SK-N-SH (cell line): ENCODE data around the gene ASTN2. TPM values are rescaled to one million over a fixed set of nuclear protein-coding genes. Genes with fewer than 3 reads are reported as not detected.

Source experiments
- CTCF ChIA-PET: fragments of 300-600, 350-600 bp; formaldehyde crosslinking; extraction: SDS; loops from one replicate; lab custom pipeline; 2021; lab: Yijun Ruan, JAX
- POLR2A ChIA-PET: fragments of 350-600 bp; sonication (Branson Sonifier 250); formaldehyde crosslinking; extraction: SDS; loops from one replicate; lab custom pipeline; 2020; ENCODE audit warnings: antibody characterized with exemption, inconsistent platforms; lab: Yijun Ruan, JAX
- DNase-seq: peaks from one replicate; pipeline ENCODE4 v3.0.0; 2012
- H2AFZ ChIP-seq: fragments of 200-600 bp; sonication (generic); 2 replicates; pipeline ENCODE4 v1.8.1; 2016; ENCODE audit warnings: antibody characterized with exemption, mild to moderate bottlenecking, low read depth
- H3F3A ChIP-seq: fragments of 200-600 bp; sonication (generic); replicated peaks from 2 replicates; pipeline ENCODE3; 2016; ENCODE audit warnings: antibody characterized with exemption, mild to moderate bottlenecking; ENCODE audit not compliant: insufficient read depth
- H3K27ac ChIP-seq, 2 experiments: fragments of 200-500 bp in 1 of 2; fragments of 200-600 bp in 1 of 2; sonication (Bioruptor generic) in 1 of 2; sonication (generic), shearing (Covaris generic) in 1 of 2; 2 replicates each; pipeline versions ENCODE4 v1.5.1 to v1.6.1; 2014 to 2016; ENCODE audit warnings: low read depth in 2 of 2, inconsistent platforms in 1 of 2, low read length in 1 of 2, mild to moderate bottlenecking in 1 of 2, mixed read lengths in 1 of 2
- H3K27me3 ChIP-seq: fragments of 200-600 bp; sonication (generic), shearing (Covaris generic); 2 replicates; pipeline ENCODE4 v1.6.1; 2016; ENCODE audit warnings: mixed run types; ENCODE audit not compliant: insufficient read depth
- H3K36me3 ChIP-seq, 2 experiments: fragments of 200-500 bp in 1 of 2; fragments of 200-600 bp in 1 of 2; sonication (Bioruptor generic) in 1 of 2; sonication (generic) in 1 of 2; replicated peaks in 1 of 2; 2 replicates each; pipeline versions ENCODE3 to v1.5.1; 2014 to 2016; ENCODE audit warnings: low read length in 1 of 2, mild to moderate bottlenecking in 1 of 2; ENCODE audit not compliant: insufficient read depth in 2 of 2, control insufficient read depth in 1 of 2
- H3K4me1 ChIP-seq, 2 experiments: fragments of 200-500 bp in 1 of 2; fragments of 200-600 bp in 1 of 2; sonication (Bioruptor generic) in 1 of 2; sonication (generic), shearing (Covaris generic) in 1 of 2; 2 replicates each; pipeline versions ENCODE4 v1.5.1 to v1.6.1; 2014 to 2016; ENCODE audit warnings: low read depth in 1 of 2, low read length in 1 of 2, mixed run types in 1 of 2; ENCODE audit not compliant: insufficient read depth in 2 of 2, control insufficient read depth in 1 of 2
- H3K4me2 ChIP-seq: fragments of 200-600 bp; sonication (generic), shearing (Covaris generic); 2 replicates; pipeline ENCODE4 v1.6.1; 2017; ENCODE audit warnings: mixed run types
- H3K4me3 ChIP-seq, 2 experiments: fragments of 200-500 bp in 1 of 2; fragments of 200-600 bp in 1 of 2; sonication (Bioruptor generic) in 1 of 2; sonication (generic), shearing (Covaris generic) in 1 of 2; 2 replicates each; pipeline versions ENCODE4 v1.5.1 to v1.8.1; 2014 to 2016; ENCODE audit warnings: low read depth in 2 of 2, inconsistent platforms in 1 of 2, low read length in 1 of 2, mild to moderate bottlenecking in 1 of 2, mixed read lengths in 1 of 2, moderate library complexity in 1 of 2
- H3K79me2 ChIP-seq: fragments of 200-600 bp; sonication (generic); 2 replicates; pipeline ENCODE4 v1.8.1; 2017; ENCODE audit warnings: mild to moderate bottlenecking; ENCODE audit not compliant: insufficient read depth
- H3K9ac ChIP-seq: fragments of 200-600 bp; sonication (generic); 2 replicates; pipeline ENCODE4 v1.6.1; 2017; ENCODE audit warnings: mixed run types
- H3K9me2 ChIP-seq: fragments of 200-600 bp; sonication (generic); 2 replicates; pipeline ENCODE4 v1.6.1; 2017; ENCODE audit warnings: mixed run types
- H3K9me3 ChIP-seq: fragments of 200-600 bp; sonication (generic); 2 replicates; pipeline ENCODE4 v1.6.1; 2017; ENCODE audit warnings: mixed run types, mild to moderate bottlenecking, moderate library complexity
- H4K20me1 ChIP-seq: fragments of 200-600 bp; sonication (generic); 2 replicates; pipeline ENCODE4 v1.6.1; 2017; ENCODE audit warnings: mild to moderate bottlenecking, mixed run types; ENCODE audit not compliant: insufficient read depth
- CHD2 ChIP-seq: fragments of 150-350 bp; IDR thresholded peaks from 2 replicates; pipeline ENCODE4 v1.6.1; 2018; ENCODE audit warnings: low read length; ENCODE audit not compliant: partially characterized antibody
- EZH2phosphoT487 ChIP-seq: fragments of 200-600 bp; sonication (generic); IDR thresholded peaks from 2 replicates; pipeline ENCODE4 v1.6.1; 2017; ENCODE audit warnings: low read depth, mixed run types, mild to moderate bottlenecking, antibody characterized with exemption, moderate library complexity, borderline replicate concordance
- FOXJ3 ChIP-seq: sonication (generic); formaldehyde crosslinking; IDR thresholded peaks from 2 replicates; pipeline ENCODE4 v1.5.1; 2020; ENCODE audit warnings: mild to moderate bottlenecking, missing genetic modification reagents
- GATA2 ChIP-seq: sonication (generic); formaldehyde crosslinking; IDR thresholded peaks from 2 replicates; pipeline ENCODE4 v1.5.0; 2020; ENCODE audit warnings: mild to moderate bottlenecking, missing genetic modification reagents
- MEF2A ChIP-seq: IDR thresholded peaks from 2 replicates; pipeline ENCODE4 v1.4.0; 2012; ENCODE audit warnings: low read depth, borderline replicate concordance
- MXI1 ChIP-seq: IDR thresholded peaks from 2 replicates; pipeline ENCODE4 v1.6.1; 2012; ENCODE audit warnings: mild to moderate bottlenecking, low read depth, low read length, improper control_type of control experiment
- NFIC ChIP-seq: IDR thresholded peaks from 2 replicates; pipeline ENCODE4 v1.4.0; 2012; ENCODE audit warnings: borderline replicate concordance
- NRF1 ChIP-seq: IDR thresholded peaks from 2 replicates; pipeline ENCODE4 v1.6.1; 2012; ENCODE audit warnings: low read depth, mild to moderate bottlenecking, low read length
- RAD21 ChIP-seq: IDR thresholded peaks from 2 replicates; pipeline ENCODE4 v1.6.1; 2012; ENCODE audit warnings: mild to moderate bottlenecking, low read length
- RFX5 ChIP-seq: IDR thresholded peaks from 2 replicates; pipeline ENCODE4 v1.6.1; 2012; ENCODE audit warnings: mild to moderate bottlenecking, improper control_type of control experiment, low read length
- RXRA ChIP-seq: IDR thresholded peaks from 2 replicates; pipeline ENCODE4 v1.4.0; 2012; ENCODE audit warnings: low read depth, mild to moderate bottlenecking, borderline replicate concordance
- SIN3A ChIP-seq: IDR thresholded peaks from 2 replicates; pipeline ENCODE4 v1.6.1; 2012; ENCODE audit warnings: low read depth, mild to moderate bottlenecking, low read length, moderate library complexity, borderline replicate concordance
- SMC3 ChIP-seq: IDR thresholded peaks from 2 replicates; pipeline ENCODE4 v1.6.1; 2012; ENCODE audit warnings: low read depth, low read length, improper control_type of control experiment
- TCF12 ChIP-seq: IDR thresholded peaks from 2 replicates; pipeline ENCODE4 v1.4.0; 2012
- TEAD4 ChIP-seq: IDR thresholded peaks from 2 replicates; pipeline ENCODE4 v1.4.0; 2012; ENCODE audit warnings: mild to moderate bottlenecking, borderline replicate concordance; ENCODE audit not compliant: insufficient read depth
- YY1 ChIP-seq: IDR thresholded peaks from 2 replicates; pipeline ENCODE4 v1.4.0; 2012; ENCODE audit warnings: low read depth, mild to moderate bottlenecking
- WGBS: methylation state at CpG from one replicate; pipeline ENCODE4 v1.1.6; 2017; ENCODE audit warnings: low lambda C conversion rate; 5-methylcytosine and 5-hydroxymethylcytosine counted together
- polyA plus RNA-seq, 3 experiments: library from polyadenylated mRNA; depleted of rRNA; stranded (reverse); fragments of >200 nt; gene quantifications; 2 replicates each; pipeline ENCODE4 v1.2.3, GENCODE V29; 2012
- TF ChIP-seq, protein P1 (sequence below): IDR thresholded peaks from 2 replicates; pipeline ENCODE4; 2012
- TF ChIP-seq, protein P2 (sequence below): IDR thresholded peaks from 2 replicates; pipeline ENCODE4 v1.4.0; 2012; ENCODE audit warnings: low read depth, borderline replicate concordance
- TF ChIP-seq, protein P3 (sequence below): fragments of 150-350 bp; IDR thresholded peaks from 2 replicates; pipeline ENCODE4 v1.6.1; 2017; ENCODE audit warnings: antibody characterized with exemption, low read length, low read depth, borderline replicate concordance

ASTN2 gene
- polyA plus RNA-seq, 1 of the 3 experiments (the other 2 are of a cell fraction) = 6.6 TPM

DNA sequence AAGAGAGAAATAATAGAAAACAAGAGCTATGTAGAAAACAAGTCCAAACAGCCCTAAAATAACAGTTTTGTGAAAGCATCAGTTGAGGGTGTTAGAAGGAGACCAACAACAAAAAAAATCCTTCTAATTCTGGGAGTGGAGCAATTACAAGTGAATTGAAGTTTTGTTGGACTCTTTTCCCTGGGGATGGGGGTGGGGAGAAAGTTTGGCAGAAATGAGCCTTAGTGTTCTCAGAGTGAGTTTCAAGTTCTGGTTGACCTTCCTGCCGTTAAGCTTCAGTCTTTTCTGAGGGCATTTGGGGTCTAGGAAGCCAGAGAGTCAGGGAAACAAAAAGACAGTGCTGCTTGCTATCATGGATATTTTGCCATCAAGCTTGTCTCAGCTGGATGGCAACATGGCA, 834.0 kb downstream of the ASTN2 start:
- no peaks in the 10 kb centered on the region for H3F3A ChIP-seq
- no peaks in the 10 kb centered on the region for H4K20me1 ChIP-seq
- no peak overlapping the region for H3K4me3 ChIP-seq
- no peaks in the 10 kb centered on the region for H3K79me2 ChIP-seq
- H3K4me1 ChIP-seq = peaks cover 0 to 8% of the 10 kb centered on the region in 2 experiments; a peak in 2 of 4 replicates
- WGBS = 31% methylated on average over 1 of the region's 1 CpG
- H3K9ac ChIP-seq = no peak overlapping the region
- no peaks in the 10 kb centered on the region for H3K9me3 ChIP-seq
- H3K27ac ChIP-seq = no peak overlapping the region
- H3K9me2 ChIP-seq = no peaks in the 10 kb centered on the region
- DNase-seq = no peak
- no peak overlapping the region for H2AFZ ChIP-seq
- CTCF ChIA-PET = interaction anchor here (0.9 to 2.1 kb wide), 2 partner anchors 9 to 23 kb away, joined by 3 to 8 read pairs; no protein-coding TSS in a partner anchor
- H3K36me3 ChIP-seq = no peaks in the 10 kb centered on the region
- H3K4me2 ChIP-seq = no peak overlapping the region
- TF ChIP-seq TCF12 (no peak), YY1 (no peak), GATA2 (CRISPR knock-in tag) (no peak), RXRA (no peak), RAD21 (no peak), RFX5 (no peak), MEF2A (no peak), MXI1 (no peak), EZH2phosphoT487 (no peak), NFIC (no peak), SIN3A (no peak), TEAD4 (no peak), NRF1 (no peak), SMC3 (no peak), CHD2 (no peak), FOXJ3 (CRISPR knock-in tag) (no peak)
- TF ChIP-seq, protein P1, sequence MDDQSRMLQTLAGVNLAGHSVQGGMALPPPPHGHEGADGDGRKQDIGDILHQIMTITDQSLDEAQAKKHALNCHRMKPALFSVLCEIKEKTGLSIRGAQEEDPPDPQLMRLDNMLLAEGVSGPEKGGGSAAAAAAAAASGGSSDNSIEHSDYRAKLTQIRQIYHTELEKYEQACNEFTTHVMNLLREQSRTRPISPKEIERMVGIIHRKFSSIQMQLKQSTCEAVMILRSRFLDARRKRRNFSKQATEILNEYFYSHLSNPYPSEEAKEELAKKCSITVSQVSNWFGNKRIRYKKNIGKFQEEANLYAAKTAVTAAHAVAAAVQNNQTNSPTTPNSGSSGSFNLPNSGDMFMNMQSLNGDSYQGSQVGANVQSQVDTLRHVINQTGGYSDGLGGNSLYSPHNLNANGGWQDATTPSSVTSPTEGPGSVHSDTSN = no peak
- TF ChIP-seq, protein P2, sequence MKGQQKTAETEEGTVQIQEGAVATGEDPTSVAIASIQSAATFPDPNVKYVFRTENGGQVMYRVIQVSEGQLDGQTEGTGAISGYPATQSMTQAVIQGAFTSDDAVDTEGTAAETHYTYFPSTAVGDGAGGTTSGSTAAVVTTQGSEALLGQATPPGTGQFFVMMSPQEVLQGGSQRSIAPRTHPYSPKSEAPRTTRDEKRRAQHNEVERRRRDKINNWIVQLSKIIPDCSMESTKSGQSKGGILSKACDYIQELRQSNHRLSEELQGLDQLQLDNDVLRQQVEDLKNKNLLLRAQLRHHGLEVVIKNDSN = no peak
- TF ChIP-seq, protein P3, sequence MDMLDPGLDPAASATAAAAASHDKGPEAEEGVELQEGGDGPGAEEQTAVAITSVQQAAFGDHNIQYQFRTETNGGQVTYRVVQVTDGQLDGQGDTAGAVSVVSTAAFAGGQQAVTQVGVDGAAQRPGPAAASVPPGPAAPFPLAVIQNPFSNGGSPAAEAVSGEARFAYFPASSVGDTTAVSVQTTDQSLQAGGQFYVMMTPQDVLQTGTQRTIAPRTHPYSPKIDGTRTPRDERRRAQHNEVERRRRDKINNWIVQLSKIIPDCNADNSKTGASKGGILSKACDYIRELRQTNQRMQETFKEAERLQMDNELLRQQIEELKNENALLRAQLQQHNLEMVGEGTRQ = no peak
- no peaks in the 10 kb centered on the region for H3K27me3 ChIP-seq
- POLR2A ChIA-PET = no interaction called here
